GM15510 (cell line): ENCODE data around the gene MRPL40.

ENCODE experiments used
- POLR2A ChIP-seq: IDR thresholded peaks from 3 replicates; pipeline ENCODE4 v1.6.1; 2011; ENCODE audit warnings: borderline replicate concordance; ENCODE audit not compliant: insufficient read length; ENCODE audit errors: extremely low read depth

Gene MRPL40

DNA sequence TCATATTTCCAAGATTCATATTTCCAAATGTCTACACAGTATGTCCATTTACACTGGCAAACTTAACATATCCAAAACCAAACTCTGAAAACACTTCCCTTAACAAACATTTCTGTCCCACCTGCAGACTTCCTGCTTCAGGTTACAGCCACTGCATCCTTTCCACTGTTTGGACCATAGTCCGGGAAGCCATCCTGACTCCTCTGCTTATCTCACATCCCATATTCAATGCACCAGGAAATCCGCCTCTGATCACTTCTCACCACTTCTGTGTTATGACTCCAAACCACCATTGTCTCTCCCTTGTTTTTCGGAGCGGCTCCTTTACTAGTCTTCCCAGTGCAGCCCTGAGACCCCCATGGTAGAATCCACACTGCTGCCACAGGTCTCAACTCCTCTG lies 30.9 kb upstream of the MRPL40 start:
- TF ChIP-seq POLR2A: no peak

DNA sequence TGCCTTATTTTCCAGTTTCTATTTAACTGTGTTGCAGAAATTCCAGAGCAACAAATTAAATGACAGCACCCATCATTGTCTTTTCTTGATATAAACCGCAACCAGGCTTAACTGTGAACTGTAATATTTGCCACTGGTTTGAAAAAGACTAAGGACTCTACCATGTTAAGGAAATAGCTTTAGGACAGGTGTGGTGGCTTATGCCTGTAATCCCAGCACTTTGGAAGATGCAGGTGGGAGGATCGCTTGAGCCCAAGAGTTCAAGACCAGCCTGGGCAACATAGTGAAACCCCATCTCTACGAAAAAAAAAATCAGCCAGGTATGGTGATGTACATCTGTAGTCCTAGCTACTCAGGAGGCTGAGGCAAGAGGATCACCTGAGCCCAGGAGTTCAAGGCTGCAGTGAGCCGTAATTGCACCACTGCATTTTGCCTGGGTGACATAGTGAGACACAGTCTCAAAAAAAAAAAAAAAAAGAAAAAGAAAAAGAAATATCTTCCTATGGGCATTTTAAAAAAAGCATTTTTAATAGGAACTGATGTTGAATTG lies 29.6 kb upstream of the MRPL40 start:
- no peak for TF ChIP-seq POLR2A

DNA sequence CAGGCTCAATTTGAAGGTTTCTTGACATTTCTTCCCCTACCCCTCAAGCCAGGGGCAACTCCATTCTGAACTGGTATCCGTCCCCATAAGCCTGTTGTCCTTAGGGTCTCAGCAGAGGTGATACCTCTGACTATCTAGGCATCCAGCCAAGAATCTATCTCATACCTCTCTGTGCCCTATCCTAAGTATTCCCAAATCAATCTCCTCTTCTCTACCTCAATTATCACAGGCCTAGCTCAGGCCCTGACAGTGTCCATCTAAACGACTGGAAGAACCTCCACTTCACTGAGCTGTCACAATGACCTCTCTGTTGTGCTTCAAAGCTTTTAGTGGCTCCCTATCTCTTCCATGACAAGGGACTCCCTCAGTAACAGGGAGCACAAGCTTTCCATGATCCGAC lies 27.7 kb upstream of the MRPL40 start:
- TF ChIP-seq POLR2A: no peak

DNA sequence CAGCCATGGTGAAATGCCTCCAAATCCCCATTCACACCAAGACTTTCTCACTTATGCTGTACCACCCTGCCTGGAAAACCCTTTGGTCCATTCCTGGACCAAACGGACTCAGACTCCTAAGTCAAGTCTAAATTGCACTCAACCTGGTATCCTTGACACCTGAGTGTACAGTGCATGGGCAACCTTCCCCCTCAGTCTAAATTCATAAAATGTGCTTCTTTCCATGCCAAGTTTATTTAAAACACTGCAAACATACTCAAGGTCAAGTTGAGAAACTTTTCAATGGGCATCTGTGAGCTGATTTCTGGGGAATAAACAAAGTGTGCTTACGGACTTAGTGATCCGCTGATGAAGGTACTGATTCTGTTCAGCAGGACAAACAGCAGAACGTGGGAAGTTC lies 27.2 kb upstream of the MRPL40 start:
- TF ChIP-seq POLR2A: no peak

DNA sequence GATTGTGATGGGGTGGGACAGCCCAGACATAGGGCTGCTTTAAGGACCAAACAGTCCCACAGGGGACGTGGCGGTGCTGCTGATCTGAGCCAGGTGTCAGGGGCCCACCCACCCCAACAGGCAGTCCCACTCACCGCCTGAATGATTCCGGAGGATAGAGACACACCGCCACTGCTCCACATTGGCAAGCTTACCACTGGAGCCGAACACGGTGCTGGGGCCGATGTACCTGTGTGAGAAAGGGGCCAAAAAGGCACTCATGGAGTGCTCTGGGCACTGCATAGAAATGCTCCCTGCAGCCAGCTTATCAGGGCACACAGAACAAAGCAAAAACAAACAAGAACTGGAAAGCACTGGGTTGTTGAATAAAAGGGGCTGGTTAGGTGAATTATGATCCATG lies 26.7 kb upstream of the MRPL40 start:
- TF ChIP-seq POLR2A: no peak

DNA sequence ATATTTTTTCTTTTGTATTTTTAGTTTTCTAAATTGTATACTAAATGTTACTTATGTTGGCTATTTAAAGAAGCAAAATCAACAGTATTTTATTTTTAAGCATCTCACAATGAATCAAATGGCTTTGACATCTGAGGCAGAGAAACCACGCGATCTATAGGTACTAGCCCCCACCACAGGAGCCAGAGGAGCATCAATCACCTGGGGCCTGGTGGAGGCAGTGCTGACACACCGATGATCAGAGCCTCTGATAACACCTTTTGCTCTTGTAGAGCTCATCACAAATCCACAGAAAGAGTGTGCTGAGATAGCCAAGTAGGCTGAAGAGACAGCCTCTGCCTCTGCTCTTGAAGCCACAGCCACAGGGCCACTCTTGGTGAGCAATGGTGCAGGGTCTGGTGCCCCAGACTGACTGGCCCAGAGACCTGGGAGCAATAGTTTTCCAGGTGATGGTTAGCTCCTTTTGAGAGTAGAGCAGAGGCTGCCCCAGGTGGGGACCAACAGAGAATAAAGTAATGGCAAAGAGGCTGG lies 26.0 kb upstream of the MRPL40 start:
- no peak for TF ChIP-seq POLR2A

DNA sequence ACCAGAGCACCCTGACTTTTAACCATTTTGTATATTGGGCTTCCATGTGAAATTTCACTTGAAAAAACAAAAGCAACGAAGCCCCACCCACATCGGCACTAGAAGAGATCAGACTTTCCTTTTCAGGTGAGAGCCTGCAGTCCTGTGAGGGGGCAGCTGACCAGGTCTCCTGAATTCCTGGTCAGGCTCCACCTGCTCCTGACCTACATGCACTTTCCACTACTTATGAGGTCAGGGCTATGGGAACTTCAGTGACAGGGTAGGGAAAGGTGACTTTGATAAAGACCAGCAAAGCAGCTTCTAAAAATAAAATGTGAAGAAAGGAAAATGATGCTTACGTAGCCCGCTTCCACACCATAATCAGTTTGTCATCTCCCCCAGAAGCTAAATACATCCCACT lies 25.5 kb upstream of the MRPL40 start:
- no peak for TF ChIP-seq POLR2A

DNA sequence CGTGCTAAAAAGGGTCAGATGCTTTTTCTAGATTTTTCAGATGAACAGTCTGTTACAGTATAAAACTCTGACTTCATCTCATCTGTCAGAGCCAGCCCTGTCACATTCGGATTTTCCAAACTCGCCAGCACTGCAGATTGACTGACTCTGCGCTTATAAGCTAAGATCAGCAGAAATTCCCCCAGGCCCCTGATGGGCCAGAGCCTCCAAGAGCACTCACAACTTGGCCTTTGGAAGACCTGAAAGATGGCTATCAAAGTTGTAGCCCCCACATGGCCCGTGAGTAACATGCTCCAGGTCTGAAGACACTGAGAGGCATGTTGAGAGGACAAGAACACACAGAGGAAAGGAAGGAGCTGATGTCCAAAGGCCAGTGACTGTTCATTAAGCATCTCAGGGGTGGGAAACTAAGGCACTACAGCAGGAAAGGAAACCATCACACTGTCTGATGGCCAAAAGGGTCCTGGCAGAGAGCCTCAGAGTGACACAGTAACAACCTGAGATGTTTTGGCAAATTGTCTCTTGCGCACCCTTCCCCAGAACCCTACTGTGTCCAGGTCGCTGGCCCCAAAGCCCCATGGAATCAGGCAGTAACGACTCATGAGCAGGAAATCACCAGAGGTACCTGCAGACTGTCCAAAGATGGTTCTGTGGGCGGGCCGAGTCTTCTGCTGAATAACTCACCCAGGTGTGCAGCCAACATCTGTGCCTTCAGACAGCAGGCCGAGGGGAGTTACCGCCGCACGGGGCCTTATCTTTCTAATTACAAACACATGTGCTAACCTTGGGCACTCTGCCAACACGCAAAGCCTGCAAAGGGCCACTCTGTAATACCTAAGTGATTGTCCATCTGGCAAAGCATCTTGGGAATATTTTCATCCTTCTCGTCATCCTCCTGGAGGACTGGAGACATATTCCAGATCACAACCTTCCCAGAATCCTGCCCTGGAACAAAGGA lies 24.4 kb upstream of the MRPL40 start:
- TF ChIP-seq POLR2A: no peak

DNA sequence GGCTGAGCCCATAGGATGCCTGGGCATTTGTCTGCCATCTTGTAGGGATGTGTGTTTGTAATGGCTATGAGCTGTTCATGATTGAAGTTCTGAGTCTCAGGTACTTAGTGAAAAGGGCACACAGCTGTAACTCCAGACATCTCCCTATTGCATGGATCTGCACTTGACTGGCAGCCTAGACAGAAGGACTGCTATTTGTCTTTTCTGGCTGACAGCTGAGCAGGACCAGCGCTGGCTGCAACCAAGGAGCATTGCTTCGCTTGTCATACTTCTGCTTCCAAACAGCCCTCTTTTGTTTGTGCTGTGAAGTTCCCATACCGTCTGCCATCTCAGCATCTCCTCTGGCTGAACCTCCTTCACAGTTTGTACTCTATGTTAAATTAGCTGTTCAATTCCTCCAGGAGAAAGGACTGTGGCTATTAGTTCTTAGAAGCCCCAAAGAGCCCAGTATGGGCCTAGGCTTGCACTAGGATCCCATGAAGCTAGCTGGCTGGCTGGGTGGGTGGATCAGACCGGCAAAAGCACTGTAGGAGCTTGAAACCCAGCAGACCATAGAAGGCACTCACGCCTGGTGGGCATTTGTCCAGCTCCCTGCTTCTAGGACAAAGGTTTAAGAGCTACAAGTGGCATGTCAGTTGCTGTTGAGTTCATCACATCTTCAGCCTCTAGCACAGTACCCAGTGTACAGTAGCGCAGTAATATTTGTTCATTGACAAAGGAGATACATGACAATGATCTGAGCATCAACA lies 21.2 kb upstream of the MRPL40 start:
- TF ChIP-seq POLR2A: no peak

DNA sequence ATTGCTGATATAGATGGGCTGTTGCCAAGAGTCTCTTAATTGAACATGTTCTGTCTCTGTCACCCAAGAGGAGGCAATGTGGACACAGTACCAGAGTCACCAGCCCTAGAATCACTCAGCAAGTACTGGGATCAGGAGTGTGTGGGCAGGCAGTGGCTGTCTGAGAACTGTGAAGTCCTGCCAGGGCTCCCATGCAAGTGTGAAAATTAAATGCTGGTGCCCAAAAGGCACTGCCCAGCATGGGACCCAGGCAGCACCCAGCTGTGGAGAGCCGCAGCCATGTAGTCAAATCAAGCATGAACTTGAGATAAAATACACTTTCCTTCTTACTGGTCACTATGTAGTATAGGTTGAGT lies 20.7 kb upstream of the MRPL40 start:
- no peak for TF ChIP-seq POLR2A

DNA sequence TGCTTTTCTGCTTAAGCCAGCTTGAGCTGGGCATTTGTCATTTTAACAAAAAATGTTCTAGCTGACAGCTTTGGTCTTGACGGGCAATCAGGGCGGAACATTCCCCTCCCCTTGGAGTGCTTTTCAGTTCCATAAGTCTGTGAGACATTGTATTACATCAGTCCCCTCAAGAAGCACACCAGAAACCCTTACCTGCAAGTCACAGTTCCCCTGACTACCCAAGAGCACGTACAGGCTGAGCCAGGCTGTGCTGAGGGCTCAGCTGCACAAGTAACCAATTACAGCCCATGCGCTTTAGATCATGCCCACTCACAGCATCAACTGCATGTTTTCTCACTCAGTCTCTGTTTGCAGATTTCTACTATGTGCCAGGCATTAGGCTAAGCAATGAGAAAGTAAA lies 19.9 kb upstream of the MRPL40 start:
- no peak for TF ChIP-seq POLR2A

DNA sequence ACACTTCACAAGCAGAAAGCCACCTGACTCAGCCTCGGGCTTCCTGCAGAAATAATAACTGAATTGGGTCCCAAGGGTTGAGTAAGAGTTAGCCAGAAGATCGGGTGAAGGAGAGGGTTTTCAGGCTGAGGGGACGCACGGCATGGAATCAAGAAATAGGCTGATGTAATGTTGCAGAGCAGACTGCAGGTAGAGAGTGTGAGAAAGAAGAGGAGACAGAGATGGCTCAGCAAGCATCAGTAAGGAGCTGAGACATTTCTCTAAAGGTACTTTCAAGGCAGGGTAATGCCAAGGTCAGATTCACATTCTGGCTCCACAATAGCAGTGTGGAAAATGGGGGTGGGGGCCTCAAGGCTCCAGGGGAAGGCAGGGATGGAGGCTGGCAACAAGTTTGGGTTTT lies 19.4 kb upstream of the MRPL40 start:
- no peak for TF ChIP-seq POLR2A

DNA sequence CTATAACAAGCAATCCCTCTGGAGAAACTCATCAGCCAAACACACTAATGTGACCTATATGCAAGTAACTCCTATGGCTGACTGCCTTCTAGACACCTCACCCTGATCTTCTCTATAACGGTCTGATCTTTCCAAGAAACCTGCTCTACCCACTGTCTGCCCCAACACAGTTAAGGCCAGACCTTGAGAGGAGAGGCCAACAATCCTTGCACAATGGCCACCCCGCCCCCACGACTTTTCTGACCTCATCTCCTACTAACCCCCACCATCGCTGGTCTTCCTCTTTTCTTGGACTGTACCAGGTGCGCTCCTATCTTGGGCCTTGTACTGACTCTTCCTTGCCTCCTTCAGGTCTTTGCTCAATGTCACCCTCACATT lies 13.3 kb upstream of the MRPL40 start:
- no peak for TF ChIP-seq POLR2A

DNA sequence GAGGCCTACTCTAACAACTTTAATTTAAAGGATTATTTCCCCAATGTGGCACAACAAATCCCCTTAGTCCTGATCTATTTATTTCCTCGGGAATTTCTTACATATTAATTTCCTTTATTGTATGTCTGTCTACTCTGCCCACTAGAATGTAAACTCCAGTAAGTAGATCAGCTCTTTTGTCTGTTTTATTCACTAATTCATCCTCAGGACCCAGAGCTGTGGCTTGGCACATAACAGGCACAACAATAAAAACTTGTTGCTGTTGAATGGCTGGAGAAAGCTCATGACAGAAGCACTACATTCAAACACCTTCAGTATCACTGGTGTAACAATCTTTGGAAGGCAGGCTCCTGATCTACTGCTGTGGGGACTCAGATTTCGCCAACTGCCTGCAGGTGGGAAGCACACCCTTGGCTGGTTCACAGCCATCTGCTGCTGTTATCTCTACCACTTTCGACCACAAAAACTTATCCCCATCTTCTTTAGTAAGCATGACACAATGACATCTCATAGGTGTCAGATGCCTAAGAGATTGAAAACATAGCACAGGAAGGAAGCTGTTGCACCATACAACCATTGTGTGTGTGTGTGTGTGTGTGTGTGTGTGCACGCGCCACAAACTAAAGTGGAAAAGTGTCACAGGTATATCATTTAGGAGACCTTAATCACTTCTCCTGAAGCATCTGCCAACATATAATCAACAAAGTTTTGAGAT lies 12.7 kb upstream of the MRPL40 start:
- no peak for TF ChIP-seq POLR2A

DNA sequence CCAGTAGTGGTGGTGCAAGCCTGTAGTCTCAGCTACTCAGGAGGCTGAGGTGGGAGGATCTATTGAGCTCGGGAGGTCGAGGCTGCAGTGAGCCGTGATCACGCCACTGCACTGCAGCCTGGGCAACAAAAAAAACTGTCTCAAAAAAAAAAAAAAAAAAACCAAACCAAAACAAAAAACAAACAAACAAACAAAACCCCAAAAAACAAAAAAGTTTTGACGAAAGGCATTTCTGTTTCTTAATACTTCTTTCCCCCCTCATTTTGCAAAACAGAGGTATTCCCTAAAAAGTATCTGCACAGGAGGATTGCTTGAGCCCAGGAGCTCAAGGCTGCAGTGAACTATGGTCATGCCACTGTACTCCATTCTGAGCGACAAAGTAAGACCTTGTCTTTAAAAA lies 12.0 kb upstream of the MRPL40 start:
- no peak for TF ChIP-seq POLR2A
